HEK293T (cell line): ENCODE data around the gene RGS11.
"Not testable (repeated sequence)": the region's sequence is repeated elsewhere in the genome, so short reads cannot be mapped to it uniquely, and the experiment has no call there.

ENCODE experiments used
- ARNT ChIP-seq: fragments of 450-650 bp; IDR thresholded peaks from 2 replicates; pipeline ENCODE4 v1.6.1; 2017; ENCODE audit warnings: mild to moderate bottlenecking
- BHLHE40 ChIP-seq: fragments of 450-650 bp; IDR thresholded peaks from 2 replicates; pipeline ENCODE4 v1.6.1; 2016; ENCODE audit warnings: mild to moderate bottlenecking, moderate library complexity, borderline replicate concordance
- CTBP1 ChIP-seq: fragments of 450-650 bp; IDR thresholded peaks from 2 replicates; pipeline ENCODE4 v1.6.1; 2016; ENCODE audit warnings: borderline replicate concordance
- ELF4 ChIP-seq: fragments of 450-650 bp; IDR thresholded peaks from 2 replicates; pipeline ENCODE4 v1.6.1; 2017; ENCODE audit warnings: antibody characterized with exemption
- FOXK2 ChIP-seq: fragments of 450-650 bp; IDR thresholded peaks from 2 replicates; pipeline ENCODE4 v1.6.1; 2016; ENCODE audit warnings: mild to moderate bottlenecking
- FOXM1 ChIP-seq: fragments of 450-650 bp; IDR thresholded peaks from 2 replicates; pipeline ENCODE4 v1.6.1; 2017; ENCODE audit warnings: mild to moderate bottlenecking, borderline replicate concordance
- L3MBTL2 ChIP-seq: fragments of 450-650 bp; conservative IDR thresholded peaks from 2 replicates; pipeline ENCODE4 v1.6.1; 2016; ENCODE audit warnings: mild to moderate bottlenecking
- LEF1 ChIP-seq: fragments of 450-650 bp; IDR thresholded peaks from 2 replicates; pipeline ENCODE4 v1.6.1; 2017; ENCODE audit warnings: mild to moderate bottlenecking, borderline replicate concordance
- NFRKB ChIP-seq: fragments of 450-650 bp; IDR thresholded peaks from 2 replicates; pipeline ENCODE4 v1.6.1; 2016; ENCODE audit warnings: mild to moderate bottlenecking, moderate library complexity
- SP1 ChIP-seq: fragments of 450-650 bp; IDR thresholded peaks from 2 replicates; pipeline ENCODE4 v1.6.1; 2017
- SUZ12 ChIP-seq: fragments of 450-650 bp; IDR thresholded peaks from 2 replicates; pipeline ENCODE4 v1.6.1; 2016; ENCODE audit warnings: mild to moderate bottlenecking
- TF ChIP-seq, protein P1 (sequence below): fragments of 450-650 bp; IDR thresholded peaks from 2 replicates; pipeline ENCODE4 v1.6.1; 2016

DNA sequence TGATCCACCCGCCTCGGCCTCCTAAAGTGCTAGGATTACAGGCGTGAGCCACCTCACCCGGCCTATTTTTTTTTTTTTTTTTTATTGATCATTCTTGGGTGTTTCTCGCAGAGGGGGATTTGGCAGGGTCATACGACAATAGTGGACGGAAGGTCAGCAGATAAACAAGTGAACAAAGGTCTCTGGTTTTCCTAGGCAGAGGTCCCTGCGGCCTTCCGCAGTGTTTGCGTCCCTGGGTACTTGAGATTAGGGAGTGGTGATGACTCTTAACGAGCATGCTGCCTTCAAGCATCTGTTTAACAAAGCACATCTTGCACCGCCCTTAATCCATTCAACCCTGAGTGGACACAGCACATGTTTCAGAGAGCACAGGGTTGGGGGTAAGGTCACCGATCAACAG, 17.7 kb downstream of the RGS11 start:
- TF ChIP-seq, protein P1, sequence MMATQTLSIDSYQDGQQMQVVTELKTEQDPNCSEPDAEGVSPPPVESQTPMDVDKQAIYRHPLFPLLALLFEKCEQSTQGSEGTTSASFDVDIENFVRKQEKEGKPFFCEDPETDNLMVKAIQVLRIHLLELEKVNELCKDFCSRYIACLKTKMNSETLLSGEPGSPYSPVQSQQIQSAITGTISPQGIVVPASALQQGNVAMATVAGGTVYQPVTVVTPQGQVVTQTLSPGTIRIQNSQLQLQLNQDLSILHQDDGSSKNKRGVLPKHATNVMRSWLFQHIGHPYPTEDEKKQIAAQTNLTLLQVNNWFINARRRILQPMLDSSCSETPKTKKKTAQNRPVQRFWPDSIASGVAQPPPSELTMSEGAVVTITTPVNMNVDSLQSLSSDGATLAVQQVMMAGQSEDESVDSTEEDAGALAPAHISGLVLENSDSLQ, result not testable (repeated sequence)
- not testable (repeated sequence) for TF ChIP-seq SP1, FOXM1, BHLHE40, LEF1, FOXK2, SUZ12, ARNT, ELF4, L3MBTL2, CTBP1, NFRKB
